Muscle layer of colon (tissue), 2 donors: ENCODE results near the gene SGSM1.

ENCODE experiments used
- H3K27ac ChIP-seq: one replicate; pipeline ENCODE4 v1.7.0; 2013; ENCODE audit warnings: low read depth, mild to moderate bottlenecking, low read length, moderate library complexity
- H3K27me3 ChIP-seq, 2 donors: one replicate each; pipeline ENCODE4 v1.7.0; 2013; ENCODE audit warnings: low read length in 2 of 2, mild to moderate bottlenecking in 2 of 2; ENCODE audit not compliant: insufficient read depth in 2 of 2, control insufficient read depth in 1 of 2
- H3K36me3 ChIP-seq: one replicate; pipeline ENCODE4 v1.7.0; 2013; ENCODE audit warnings: mild to moderate bottlenecking, low read length; ENCODE audit not compliant: insufficient read depth
- H3K4me1 ChIP-seq: one replicate; pipeline ENCODE4 v1.7.0; 2013; ENCODE audit warnings: mild to moderate bottlenecking, low read length; ENCODE audit not compliant: insufficient read depth
- H3K4me3 ChIP-seq, 2 donors: one replicate each; pipeline ENCODE4 v1.7.0; 2013; ENCODE audit warnings: low read length in 2 of 2, low read depth in 1 of 2, mild to moderate bottlenecking in 1 of 2, moderate library complexity in 1 of 2
- H3K9ac ChIP-seq: one replicate; pipeline ENCODE4 v1.7.0; 2013; ENCODE audit warnings: low read length
- H3K9me3 ChIP-seq: one replicate; pipeline ENCODE4 v1.7.0; 2013; ENCODE audit warnings: mild to moderate bottlenecking, low read length
- donor health status: abdominal sarcoma.
- donor health status: Adenocarcinoma of cecum.

SGSM1 gene

DNA sequence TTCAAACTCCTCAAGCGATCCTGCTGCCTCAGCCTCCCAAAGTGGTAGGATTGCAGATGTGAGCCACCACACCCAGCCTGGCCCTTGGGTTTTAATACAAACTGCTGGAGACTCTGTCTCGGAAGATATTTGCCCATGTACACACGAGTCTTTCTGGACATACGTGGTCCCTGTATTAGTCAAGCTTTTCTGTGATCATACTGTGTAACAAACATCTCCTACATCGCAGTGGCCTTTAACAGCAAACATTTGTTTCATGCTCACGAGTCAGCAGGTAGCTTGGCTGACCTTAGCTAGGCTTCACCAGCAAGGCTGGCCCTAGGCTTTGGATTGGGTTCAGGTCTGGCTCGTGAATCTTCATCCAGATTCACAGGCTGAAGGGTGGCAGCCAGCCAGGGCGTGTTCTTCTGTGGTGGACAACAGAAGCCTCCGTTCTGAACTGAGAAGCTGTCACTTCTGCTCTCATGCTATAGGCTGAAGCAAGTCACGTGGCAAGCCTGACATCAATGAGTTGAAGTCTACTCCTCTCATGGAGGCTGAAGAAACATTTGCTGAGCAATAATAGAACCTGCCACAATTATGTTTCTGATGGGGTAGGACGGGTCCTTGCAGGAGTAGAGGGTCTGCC, 155.3 kb downstream of the SGSM1 start:
- Histone ChIP-seq H3K4me3 (no peak overlapping the region), H3K9ac (no peak overlapping the region), H3K36me3 (no peaks in the 10 kb centered on the region), H3K27ac (no peak overlapping the region), H3K27me3 (no peaks in the 10 kb centered on the region), H3K4me1 (no peaks in the 10 kb centered on the region), H3K9me3 (no peaks in the 10 kb centered on the region)

DNA sequence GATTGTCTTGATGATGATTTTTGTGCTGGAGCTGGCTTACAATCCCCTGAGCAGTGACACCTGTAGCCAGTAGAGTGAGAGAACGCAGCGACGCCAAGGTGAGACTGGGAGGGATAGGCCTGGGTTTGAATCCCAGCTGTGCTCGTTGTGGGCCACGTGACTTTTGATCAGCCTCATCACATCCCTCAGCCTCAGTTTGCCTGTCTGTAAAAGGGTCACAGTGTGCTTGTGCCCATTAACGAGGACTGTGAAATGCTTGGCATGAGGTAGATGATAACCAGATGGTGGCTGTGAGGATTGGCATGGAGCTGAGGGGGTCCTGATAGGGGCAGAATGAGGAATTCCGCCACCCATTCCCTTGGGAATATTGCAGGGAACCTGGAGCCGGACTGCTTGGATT, 156.1 kb downstream of the SGSM1 start:
- H3K9ac ChIP-seq, result no peak overlapping the region
- no peaks in the 10 kb centered on the region for H3K36me3 ChIP-seq
- H3K9me3 ChIP-seq, result no peaks in the 10 kb centered on the region
- no peaks in the 10 kb centered on the region for H3K27me3 ChIP-seq
- no peaks in the 10 kb centered on the region for H3K4me1 ChIP-seq
- no peak overlapping the region for H3K27ac ChIP-seq
- no peak overlapping the region for H3K4me3 ChIP-seq

DNA sequence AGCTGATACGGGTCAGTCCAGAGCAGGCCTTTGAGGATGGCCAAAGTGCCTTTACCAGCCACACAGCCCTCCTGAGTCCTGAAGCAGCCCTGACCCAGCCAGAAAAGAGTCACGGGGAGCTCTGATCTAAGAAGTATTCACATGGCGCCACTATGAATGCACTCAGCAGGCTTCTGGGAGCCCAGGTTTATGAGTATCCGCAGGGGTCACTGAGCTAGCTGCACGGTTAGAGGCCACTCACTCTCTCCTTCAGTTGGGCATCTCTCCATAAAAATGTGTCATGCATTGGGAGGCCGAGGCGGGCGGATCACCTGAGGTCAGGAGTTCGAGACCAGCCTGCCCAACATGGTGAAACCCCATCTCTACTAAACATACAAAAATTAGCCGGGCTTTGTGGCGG, 156.8 kb downstream of the SGSM1 start:
- H3K27me3 ChIP-seq, result no peaks in the 10 kb centered on the region
- no peaks in the 10 kb centered on the region for H3K36me3 ChIP-seq
- H3K4me3 ChIP-seq, result no peak overlapping the region
- H3K4me1 ChIP-seq, result no peaks in the 10 kb centered on the region
- H3K9ac ChIP-seq, result no peak overlapping the region
- H3K9me3 ChIP-seq, result no peaks in the 10 kb centered on the region
- H3K27ac ChIP-seq, result no peak overlapping the region

DNA sequence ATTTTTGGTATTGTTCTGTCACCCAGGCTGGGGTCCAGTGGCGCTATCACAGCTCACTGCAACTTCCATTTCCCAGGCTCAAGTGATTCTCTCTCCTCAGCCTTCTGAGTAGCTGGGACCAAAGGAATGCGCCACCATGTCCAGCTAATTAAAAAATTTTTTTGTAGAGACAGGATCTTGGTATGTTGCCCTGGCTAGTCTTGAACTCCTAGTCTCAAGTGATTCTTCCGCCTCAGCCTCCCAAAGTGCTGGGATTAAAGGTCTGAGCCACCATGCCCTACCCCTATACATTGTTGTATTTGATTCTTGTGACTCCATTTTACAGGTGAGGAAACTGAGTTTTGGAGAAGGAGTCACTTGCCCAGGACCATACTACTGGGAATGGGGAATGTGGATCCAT, 158.4 kb downstream of the SGSM1 start:
- H3K27me3 ChIP-seq, result no peaks in the 10 kb centered on the region
- no peak overlapping the region for H3K9ac ChIP-seq

DNA sequence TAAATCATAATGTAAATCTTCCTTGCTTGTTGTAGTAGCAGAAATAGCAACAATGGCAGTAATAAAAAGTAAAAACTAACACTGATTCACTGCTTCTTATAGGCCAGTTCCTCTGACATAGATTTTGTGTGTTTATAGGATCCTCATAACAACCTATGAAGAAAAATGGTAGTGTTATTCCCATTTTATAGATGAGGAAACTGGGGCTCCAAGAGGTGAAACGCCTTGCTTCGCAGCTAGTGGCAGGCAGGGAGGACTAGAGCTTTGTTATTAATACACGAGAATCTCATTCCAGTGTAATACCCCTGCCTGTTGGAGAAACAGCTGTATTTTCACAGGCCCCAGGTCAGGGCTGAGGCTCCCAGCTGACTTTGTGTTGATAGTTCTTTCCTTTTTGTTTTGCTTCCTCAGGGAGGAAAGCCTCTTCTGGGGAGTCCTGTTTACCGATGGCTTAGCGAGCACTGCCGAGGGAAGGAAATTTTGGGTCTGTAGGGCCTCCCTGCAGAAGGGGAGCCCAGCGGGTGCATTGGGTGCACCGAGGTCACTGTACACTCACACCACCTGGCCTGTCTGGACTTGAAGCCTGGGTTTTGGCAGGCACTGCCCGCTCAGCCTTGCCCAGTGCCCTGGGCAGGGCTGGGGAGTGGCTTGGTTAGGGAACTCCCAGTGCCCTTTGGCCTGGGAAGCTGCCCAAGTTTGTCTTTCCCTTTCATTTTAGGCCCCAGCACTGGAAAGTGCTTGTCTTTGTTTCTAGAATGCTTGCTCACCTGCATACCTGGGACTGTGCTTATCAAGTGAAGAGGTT, 160.0 kb downstream of the SGSM1 start:
- no peak overlapping the region for H3K27ac ChIP-seq
- no peaks in the 10 kb centered on the region for H3K9me3 ChIP-seq
- no peaks in the 10 kb centered on the region for H3K27me3 ChIP-seq
- no peak overlapping the region for H3K9ac ChIP-seq
- no peaks in the 10 kb centered on the region for H3K36me3 ChIP-seq
- no peaks in the 10 kb centered on the region for H3K4me1 ChIP-seq
- H3K4me3 ChIP-seq, result no peak overlapping the region

More for the DNA sequence above, 158.4 kb downstream of the SGSM1 start:
- H3K4me3 ChIP-seq, result no peak overlapping the region
- H3K9me3 ChIP-seq, result no peaks in the 10 kb centered on the region
- H3K27ac ChIP-seq, result no peak overlapping the region
- no peaks in the 10 kb centered on the region for H3K4me1 ChIP-seq
- H3K36me3 ChIP-seq, result no peaks in the 10 kb centered on the region

DNA sequence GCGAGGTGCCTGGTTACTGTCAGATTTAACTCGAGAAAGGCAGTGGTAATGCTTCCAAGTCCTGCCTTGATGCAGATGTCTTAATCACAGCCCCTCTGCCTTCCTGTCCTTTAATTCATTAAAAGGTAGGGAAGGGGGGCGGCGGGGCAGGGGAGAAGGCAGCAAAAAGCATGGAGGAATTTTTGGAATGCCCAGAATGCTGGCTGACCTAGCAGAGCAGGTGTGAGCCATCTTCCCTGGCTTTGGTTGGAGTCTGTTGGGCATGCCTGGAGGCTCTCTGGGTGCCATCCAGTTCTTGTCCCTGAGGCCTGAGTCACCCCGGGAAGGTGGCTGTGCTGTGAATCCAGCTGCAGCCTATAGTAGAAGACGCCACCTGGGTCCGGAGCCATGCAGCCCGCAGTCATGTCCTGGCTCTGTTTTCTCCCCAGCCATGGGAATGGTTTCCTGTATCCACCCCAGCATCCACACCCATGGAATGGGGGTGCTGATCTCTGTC, 162.1 kb downstream of the SGSM1 start:
- no peaks in the 10 kb centered on the region for H3K9me3 ChIP-seq

DNA sequence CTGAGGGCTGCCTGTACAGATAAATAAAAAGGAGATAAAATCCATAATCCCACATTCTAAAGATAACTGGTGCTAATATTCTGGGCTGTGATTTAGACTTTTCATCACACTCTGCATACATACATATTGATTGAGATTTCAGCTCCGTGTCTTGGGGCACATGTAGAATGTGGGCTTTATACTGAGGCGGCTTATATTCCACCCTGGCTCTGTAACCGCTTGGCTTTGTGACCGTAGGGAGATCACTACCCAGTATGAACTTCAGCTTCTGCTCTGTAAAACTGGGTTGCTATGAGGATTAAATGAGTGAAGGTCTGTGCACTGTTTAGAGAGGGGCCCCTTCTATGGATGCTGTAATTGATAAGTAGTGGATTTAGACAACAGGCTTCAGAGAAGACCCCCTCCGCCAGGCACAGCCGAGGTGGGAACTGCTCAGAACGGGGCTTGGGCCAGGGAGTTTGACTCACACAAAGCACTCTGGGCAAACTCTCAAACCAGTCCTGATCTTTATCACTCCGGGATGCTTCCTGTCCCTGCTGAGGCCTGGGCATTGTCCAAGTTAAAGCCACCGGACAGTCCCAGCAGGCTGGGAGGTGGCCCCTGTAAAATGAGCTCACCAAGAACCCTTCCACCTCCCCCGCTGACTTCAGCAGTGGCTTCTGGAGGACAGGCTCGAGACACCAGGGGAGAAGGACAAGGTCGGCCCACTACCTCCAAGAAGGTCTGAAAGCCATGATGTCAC, 163.7 kb downstream of the SGSM1 start:
- Histone ChIP-seq H3K9me3 (no peaks in the 10 kb centered on the region), H3K4me1 (no peaks in the 10 kb centered on the region), H3K9ac (no peak overlapping the region), H3K4me3 (no peak overlapping the region), H3K36me3 (no peaks in the 10 kb centered on the region), H3K27ac (no peak overlapping the region), H3K27me3 (no peaks in the 10 kb centered on the region)

More for the DNA sequence above, 162.1 kb downstream of the SGSM1 start:
- Histone ChIP-seq H3K27ac (no peak overlapping the region), H3K4me3 (no peak overlapping the region), H3K4me1 (no peaks in the 10 kb centered on the region), H3K36me3 (no peaks in the 10 kb centered on the region), H3K27me3 (no peaks in the 10 kb centered on the region), H3K9ac (no peak overlapping the region)

DNA sequence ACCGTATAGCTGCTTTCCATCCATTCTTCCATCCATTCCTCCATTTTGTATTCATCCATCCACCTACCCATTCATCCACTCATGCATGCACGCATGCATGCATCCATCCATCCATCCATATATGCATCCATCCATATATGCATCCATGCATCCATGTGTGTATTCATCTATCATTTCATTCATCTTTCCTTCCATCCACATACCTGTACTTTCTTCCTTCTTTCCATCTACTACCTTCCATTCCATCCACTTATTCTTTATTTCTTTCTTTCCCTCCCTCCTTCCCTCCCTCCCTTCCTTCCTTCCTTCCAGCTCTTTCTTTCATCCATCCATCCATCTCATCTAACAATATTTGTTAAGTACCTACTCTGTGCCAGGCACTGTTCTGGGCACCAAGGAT, 166.4 kb downstream of the SGSM1 start:
- Histone ChIP-seq H3K27ac (no peak overlapping the region), H3K27me3 (no peaks in the 10 kb centered on the region), H3K36me3 (no peaks in the 10 kb centered on the region), H3K9ac (no peak overlapping the region), H3K4me3 (no peak overlapping the region), H3K9me3 (no peaks in the 10 kb centered on the region), H3K4me1 (peaks cover 11% of the 10 kb centered on the region)

DNA sequence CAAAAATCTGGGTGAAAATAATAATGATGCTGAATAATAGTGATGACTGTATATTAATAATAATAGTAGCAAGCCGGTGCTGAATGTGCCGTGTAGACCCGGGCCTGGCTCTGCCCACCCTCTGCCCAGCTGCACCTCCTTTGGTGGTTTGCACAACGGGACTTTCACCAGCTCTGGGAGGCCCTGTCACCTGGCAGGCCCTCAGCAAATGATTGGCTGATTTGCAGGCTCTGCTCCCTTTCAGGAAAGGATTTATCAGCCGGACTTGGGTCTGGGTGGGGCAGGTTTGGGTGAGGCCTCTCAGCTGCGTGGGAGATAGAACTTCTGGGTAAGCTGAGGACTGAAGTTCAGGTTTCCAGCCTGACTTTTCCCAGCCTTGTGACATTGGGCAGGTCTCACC, 167.9 kb downstream of the SGSM1 start:
- Histone ChIP-seq H3K4me1 (peaks cover 17% of the 10 kb centered on the region), H3K9ac (no peak overlapping the region), H3K4me3 (no peak overlapping the region)

DNA sequence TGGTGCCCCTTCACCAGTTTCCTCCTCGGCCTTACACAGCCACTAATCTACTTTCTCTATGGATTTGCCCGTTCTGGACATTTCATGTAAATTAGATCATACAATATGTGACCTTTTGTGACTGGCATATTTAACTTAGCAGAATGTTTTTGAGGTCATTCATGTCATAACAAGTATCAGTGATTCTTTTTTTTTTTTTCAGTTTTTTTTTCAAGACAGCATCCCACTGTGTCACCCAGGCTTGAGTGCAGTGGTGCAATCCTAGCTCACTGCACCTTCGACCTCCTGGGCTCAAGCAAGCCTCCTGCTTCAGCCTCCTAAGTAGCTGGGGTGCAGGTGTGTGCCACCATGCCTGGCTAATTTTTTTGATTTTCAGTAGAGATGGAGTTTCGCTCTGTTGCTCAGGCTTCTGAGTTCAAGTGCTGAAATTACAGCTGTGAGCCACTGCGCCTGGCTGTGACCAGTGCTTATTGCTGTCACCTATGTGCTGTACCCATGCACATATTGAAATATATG, 169.2 kb downstream of the SGSM1 start:
- Histone ChIP-seq H3K9ac (no peak overlapping the region), H3K27ac (no peak overlapping the region)

More for the DNA sequence above, 167.9 kb downstream of the SGSM1 start:
- no peak overlapping the region for H3K27ac ChIP-seq
- H3K36me3 ChIP-seq, result no peaks in the 10 kb centered on the region
- no peaks in the 10 kb centered on the region for H3K9me3 ChIP-seq
- no peaks in the 10 kb centered on the region for H3K27me3 ChIP-seq

DNA sequence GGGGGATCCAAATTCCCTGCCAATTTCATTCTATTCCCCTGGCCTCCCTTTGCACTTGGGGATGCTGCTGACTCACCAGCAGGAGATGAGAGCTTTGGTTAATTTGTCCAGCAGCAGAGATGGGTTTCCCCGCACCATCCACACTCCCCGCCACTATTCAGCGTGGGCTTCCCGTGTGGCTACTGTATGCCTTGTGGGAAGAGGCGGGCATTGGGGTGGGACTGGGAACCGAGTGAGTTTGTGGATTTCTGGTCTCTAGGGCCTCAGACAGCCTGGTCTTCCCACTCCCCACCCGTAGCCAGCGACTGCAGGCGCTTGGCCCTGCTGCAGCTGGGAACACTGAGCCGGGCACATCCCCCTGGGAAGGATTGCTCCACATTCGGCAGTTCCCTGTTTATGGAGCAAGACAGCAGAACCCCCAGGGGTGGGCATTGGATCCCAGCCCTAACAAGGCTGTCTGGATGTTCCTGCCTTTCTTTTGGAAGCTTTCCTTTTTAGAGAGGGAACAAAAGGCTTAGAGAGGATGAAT, 169.9 kb downstream of the SGSM1 start:
- H3K9me3 ChIP-seq, result no peaks in the 10 kb centered on the region
- no peaks in the 10 kb centered on the region for H3K36me3 ChIP-seq
- H3K27ac ChIP-seq, result no peak overlapping the region
- H3K4me1 ChIP-seq, result peaks cover 17% of the 10 kb centered on the region
- no peaks in the 10 kb centered on the region for H3K27me3 ChIP-seq
- H3K9ac ChIP-seq, result no peak overlapping the region
- H3K4me3 ChIP-seq, result no peak overlapping the region

More for the DNA sequence above, 169.2 kb downstream of the SGSM1 start:
- no peaks in the 10 kb centered on the region for H3K9me3 ChIP-seq
- no peaks in the 10 kb centered on the region for H3K27me3 ChIP-seq
- H3K4me1 ChIP-seq, result peaks cover 17% of the 10 kb centered on the region
- no peaks in the 10 kb centered on the region for H3K36me3 ChIP-seq
- H3K4me3 ChIP-seq, result no peak overlapping the region
